GM18498 (cell line): ENCODE data around the gene MYOCD.
A peak's percentile ranks its signal among the peaks of the same experiment; 100 is the strongest.

Source experiments
- ATAC-seq: cut with Tn5 transposase; IDR thresholded peaks from one replicate; pipeline ENCODE4 v1.9.1; 2021; ENCODE audit warnings: mild to moderate bottlenecking, moderate library complexity; ENCODE audit not compliant: unreplicated experiment

MYOCD gene

DNA sequence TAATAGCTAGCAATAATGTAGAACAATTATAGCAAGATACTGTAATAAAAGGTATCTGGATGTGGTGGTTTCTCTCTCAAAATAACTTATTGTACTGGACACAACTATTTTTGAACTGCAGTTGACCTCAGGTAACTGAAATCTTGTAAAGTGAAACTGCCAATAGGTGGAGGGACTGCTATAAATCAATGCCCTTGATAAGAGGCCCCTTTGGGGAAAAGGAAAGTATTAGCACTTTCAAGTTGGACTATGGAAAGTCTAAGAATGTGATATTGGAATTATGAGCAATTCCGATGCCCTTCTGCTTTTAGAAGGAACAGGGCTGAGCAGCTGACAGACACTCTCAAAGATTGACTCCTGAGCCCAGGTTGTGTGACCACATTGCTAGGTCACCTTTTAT, 79.1 kb downstream of the MYOCD start:
- ATAC-seq = no peak

DNA sequence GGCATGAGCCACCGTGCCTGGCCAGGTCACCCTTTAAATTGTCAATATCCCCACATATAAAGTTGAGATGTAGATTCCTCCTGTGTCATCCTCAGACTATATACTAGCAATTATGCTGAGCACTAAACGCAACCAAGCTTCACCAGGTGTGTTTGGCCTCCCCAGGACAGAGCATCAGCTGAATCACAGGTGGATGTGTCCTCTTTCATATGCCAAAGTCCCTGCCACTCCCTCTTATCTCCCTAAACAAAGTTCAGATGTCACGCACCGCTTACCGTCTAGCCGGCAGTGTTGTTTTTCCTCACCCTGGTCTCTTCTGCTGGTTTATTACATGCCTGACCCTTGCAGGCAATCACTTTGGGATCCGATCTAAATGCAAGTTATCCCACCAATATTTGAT, 79.8 kb downstream of the MYOCD start:
- no peak for ATAC-seq

DNA sequence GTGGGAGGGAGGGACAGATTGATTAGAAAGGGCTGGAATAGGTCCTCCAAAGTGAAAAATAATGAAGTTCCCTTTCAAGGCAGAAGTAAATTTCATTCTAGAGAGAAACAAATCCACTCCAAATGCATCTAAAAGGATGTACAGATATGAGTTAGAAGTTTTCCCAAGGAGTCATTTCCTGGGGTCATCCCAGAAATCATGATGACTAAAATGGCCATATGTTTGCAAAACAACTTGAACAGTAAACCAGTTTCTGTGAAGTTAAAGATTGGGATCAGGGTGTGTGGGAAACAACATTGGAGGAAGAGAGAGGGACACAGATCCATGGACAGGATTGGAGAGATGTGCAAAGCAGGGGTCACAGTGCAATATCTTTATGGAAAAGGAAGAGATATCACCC, 91.1 kb downstream of the MYOCD start:
- no peak for ATAC-seq

DNA sequence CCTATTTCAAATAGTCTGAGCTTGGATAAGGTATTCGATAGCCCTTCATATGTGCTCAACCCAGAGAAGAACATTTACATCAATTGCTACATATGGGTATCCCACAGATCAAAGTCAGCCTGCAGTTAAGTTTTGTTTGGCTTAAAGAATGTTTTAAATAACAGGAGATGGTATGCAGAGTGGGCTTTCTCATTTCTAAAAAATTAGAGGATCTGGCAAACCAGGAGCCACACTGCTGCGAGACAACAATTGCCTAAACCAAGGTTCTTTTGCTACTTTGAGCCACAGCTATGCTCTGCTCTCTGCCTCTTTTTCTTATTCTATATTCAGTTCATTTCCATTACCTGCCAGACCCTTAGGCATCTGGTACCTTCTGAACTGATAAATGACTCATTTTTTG, 93.4 kb downstream of the MYOCD start:
- no peak for ATAC-seq

DNA sequence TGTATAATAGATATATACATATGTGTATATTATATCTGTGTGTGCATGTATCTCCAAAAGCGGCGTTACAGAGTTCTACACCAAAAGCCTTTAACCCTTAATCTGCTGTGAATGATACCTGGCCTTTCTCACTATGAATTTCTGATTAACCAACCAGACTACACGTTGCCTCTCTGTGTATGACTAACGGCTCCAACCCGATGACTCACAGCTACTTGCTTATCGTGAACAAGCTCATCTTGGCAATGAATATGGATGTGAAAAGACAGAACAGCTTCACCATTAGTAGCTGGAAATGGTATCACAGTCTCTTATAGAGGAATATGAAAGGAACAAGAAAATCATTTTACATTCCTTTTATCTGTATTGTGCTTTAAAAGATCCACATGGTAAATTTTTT, 99.9 kb downstream of the MYOCD start:
- no peak for ATAC-seq

DNA sequence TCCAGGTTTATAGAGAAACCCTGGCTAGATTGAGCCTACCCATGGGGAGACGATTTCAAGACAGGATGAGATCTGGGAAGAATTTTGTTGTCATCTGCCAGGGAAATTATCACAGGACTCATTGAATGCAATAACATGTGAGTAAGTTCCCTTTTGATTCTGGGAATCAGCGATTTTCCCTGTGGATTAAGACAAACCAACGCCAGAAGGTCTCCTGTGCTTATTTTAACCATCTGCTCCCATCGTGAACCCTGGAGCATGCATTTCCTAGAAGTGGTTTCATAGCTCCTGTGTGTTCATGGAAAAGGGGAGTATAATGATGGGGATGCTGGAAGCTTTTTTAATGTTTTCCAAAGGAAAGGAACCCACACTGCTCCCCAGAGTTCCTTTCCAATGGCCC, 102.6 kb downstream of the MYOCD start:
- ATAC-seq = no peak

DNA sequence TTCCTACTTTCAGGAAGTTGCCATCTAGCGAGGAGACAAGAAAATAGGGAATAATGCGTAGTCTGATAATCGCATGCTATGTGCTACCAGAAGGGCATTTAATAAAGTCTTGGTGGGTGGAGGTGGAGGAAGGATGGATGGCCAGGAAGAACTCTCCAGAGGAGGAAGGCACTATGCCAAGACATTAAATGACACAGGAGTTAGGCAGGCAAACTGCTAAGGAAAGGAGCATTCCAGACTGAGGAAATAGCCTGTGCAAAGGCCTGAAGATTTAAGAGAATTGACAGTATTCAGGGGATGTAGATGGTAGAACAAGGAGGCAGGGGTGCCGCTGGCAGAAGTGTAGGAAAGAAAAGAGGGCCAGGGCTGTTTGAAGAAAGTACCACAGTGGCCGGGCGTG, 104.3 kb downstream of the MYOCD start:
- ATAC-seq = no peak

DNA sequence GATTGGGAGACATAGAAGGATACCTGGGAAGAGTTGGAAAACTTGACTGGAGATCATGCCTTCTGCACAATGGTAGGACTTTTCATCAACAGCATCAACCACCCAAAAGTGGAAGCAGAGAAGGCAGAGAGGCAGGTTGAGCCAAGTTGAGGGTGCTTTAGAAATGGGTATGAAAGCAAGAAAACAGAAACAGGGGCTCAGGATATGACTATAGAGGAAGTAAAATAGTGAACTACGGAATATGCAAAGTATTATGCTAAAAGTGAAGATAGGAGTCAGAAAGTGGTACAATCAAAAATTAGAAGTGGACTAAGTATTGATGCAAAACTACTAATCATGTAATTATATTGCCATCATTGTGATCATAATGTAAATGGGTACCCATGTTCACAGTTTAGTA, 107.5 kb downstream of the MYOCD start:
- no peak for ATAC-seq

DNA sequence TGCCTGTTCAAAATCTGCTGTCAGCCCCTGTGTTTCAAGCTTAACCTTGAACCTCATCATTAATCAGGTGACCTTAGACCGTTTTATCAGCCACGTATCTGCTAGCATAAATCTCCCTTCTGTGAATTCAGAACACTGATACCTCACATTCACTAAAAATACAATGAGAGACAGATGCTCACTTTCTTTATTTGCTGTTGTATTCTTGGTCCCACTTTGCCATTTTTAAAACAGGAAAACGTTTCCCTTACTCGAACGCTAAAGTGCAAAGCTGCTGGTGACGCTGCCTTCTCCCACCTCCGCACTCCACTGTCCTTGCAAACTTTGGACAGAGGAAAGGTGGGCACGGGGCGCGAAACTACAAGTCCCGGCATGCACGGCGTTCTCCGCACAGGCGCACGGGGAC, 123.4 kb downstream of the MYOCD start:
- ATAC-seq = peak; percentile 96

DNA sequence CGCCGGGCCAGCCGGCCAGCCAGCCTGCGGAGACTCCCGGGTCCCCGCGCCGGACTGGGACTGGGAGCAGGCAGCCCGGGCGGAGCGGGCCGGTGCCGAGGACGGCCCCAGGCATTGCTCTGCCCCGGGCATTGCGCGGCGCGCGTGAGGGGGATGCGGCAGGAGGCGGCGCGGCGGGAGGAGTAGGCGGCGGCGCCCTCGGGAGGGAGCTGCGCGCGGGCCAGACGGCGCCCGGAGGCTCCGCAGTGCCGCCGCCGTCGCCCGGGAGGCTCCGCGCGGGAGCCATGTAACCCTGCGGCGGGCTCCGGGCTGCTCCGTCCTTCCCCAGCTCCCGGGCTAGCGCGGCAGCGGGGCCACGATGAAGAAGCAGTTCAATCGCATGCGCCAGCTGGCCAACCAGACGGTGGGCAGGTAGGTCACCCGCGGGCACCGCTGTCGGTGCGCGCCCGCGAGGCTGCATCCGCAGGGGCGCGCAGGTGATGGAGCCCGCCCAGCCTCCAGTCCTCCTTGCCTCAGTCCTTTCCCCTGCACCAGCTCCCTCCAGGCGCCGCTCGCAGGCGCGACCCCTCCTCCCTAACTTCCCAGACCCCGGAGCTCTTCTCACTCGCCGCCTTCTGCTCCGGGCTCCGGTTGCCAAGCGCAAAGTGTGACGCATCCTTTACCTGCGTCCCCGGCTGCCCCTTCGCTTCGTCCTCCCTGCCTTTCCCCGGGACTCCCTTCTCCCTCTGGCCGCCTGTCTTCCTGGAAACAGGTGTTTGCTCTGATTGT, 124.0 kb downstream of the MYOCD start, which contains the start of gene ARHGAP44:
TSS of gene ARHGAP44 (plus strand) at position 18 of the 768 bp plus-strand sequence. CDS start at position 359, 341 bp downstream.
- ATAC-seq = peak; percentile 79

DNA sequence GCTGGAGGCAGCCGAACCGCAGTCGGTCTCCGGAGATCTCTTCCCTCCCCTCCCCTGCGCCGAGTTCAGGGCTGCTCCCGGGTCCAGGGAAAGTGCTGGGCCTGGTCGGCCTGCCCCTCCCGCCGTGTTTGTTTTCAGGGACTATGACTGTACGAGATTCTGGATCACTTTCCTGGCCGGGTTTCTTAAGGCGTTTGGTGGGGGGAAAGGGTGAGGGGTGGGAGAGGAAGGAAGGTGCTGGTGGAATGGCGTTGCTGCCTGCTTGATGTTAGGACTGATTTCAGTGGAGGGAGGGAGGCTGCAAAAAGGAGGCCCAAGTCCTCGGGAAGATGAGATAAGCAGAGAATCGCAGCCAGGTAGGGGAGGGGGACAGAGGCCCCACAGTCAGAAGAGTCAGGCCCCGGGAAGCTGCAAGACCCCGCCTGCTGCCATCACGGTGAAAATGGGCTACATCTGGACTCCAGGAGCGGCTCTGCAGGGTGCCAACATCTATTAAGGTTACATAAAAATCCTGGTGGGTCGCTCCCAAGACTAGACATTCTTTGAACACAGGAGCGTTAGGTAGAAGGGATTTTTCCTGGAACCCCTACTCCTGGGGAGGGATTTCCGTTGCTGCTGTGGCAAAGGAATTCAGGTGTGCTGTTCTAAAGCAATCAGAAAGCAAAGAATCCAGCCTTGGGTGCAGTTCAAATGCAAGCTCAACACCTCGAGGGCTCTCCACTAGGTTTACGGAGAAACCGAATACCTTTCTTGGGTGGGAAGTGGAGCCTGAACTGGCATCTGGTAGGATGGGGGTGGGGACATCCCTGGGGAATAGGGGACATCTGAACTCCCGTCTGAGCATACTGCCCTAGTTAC, 124.8 kb downstream of the MYOCD start:
- no peak for ATAC-seq

DNA sequence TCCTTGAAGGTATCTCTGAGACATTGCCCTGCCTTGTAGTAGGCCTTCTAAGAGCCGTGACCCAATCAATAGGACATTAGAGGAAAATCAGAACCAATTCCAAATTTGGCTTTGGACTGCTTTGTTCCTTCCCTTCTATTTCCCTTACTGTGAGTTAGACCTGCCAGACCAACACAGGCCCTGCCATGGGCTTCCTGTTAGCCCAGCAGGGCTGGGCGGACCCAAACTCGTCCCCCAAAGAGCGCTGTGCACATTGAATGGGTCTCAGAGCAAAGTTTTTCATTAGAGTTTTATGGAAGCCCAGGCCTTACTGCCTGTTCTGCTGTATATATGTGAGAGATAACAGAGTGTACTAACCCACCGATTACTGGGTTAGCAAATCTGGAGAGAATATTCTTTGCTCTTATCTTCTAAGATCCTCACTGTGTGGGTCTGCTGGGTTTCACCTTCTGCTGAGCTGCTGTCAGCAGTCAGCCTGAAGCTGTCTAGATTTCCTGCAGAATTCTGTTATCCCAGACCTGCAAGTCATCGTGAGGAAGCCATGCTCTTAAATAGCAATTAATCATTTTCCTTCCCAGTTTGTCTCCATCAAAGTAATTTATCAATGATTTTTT, 129.3 kb downstream of the MYOCD start:
- no peak for ATAC-seq

DNA sequence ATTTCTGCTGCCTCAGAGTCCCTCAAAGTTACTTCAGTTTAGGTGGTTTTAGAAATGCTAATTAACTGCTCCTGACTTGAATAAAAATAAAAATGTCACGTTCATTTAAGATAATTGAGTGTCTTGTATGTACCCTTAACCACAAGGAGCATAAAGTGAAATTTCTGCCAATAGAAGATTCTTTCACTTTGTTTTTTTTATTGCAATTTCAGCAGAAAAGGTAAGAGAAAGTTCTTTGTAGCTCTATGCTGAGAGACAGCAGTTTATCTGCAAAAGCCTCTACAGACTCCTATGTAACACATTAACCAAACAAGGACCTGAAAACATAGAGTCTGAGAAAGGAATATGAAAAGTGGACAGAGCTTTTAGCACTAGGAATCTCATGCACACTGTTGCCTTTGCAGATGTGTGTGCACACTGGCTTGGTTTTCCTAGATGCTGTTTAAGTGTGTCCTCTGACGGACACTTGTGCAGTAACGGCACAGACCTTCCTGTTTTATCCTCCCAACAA, 135.2 kb downstream of the MYOCD start:
- no peak for ATAC-seq

DNA sequence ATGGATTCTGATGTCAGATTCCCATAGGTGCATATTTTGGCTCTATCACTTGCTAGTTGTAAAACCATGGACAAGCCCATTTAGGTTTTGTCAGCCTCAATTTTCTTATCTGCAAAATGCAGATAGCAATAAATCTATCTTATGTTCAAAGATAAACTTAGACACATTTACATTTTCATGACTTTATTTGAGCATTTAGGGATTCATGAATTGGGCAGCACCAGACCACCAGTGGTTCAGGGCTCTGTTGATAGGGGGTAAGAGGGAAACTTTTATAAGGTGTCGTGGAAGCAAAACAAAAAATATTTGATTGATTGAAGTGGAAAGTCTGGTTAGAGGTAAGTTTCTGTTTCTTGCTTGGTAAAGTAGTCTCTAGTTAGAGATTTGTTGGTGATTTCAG, 140.9 kb downstream of the MYOCD start:
- ATAC-seq = no peak

DNA sequence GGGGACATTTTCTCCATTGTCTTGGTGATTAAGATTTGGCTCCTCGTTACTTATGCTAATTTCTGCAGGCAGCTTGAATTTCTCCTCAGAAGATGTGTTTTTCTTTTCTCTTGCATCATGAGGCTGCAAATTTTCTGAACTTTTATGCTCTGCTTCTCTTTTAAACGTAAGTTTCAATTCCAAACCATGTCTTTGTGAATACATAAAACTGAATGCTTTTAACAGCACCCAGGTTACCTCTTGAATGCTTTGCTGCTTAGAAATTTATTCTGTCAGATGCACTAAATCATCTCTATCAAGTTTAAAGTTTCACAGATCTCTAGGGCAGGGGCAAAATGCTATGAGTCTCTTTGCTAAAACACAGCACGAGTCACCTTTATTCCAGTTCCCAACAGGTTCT, 143.0 kb downstream of the MYOCD start:
- no peak for ATAC-seq

DNA sequence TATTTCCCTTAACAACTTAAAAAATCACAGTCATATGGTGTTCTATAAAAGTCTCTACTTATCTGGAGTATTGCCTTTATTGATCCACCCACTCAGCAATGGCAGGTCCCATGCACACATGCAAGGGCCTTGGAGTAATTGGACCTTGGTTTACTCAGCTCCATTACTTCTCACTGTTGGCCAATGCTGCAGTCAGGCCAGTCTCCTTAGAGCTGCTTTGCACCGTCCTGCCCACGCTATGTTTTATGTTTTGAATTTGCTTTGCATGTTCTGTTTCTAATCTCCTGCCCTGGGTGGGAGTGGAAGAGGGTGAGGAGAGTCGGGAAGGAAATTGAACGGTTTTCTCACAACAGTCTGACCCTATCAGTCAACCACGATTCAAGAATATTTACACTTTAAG, 147.2 kb downstream of the MYOCD start:
- no peak for ATAC-seq

DNA sequence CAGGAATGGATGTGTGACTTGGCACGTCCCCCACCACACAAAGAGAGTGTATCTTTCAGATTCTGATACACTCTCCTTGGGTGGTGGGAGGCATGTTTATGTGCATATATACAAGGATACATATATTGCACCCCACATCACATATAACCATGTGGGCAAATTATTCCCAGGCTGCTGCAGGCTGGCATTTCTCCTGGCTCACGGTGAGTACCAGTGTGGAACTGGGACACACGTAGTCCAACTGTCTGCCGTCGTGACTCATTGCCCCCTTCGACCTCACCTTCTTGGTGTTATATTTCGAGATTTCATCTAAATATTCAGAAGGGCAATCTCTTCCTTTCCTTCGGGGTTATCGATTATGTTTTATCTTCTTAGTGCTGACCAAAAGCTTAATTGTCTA, 148.0 kb downstream of the MYOCD start:
- ATAC-seq = no peak

DNA sequence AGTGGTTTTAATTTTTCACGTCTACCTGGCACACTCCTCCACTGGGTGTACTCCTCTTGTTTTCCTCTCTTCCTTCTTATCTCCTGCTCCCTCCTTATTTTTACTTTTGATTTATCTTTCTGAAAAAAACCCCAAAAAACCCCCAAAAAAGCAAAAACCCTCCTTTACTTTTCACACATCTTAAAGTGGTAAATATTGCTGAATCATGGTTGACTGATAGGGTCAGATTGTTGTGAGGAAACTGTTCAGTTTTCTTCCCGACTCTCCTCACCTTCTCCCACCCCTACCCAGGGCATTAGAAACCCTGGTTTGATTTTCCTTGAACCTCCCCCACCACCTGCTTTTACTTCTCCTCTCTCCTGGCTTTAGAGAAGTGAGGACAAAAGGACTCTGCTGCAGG, 149.0 kb downstream of the MYOCD start:
- ATAC-seq = no peak

DNA sequence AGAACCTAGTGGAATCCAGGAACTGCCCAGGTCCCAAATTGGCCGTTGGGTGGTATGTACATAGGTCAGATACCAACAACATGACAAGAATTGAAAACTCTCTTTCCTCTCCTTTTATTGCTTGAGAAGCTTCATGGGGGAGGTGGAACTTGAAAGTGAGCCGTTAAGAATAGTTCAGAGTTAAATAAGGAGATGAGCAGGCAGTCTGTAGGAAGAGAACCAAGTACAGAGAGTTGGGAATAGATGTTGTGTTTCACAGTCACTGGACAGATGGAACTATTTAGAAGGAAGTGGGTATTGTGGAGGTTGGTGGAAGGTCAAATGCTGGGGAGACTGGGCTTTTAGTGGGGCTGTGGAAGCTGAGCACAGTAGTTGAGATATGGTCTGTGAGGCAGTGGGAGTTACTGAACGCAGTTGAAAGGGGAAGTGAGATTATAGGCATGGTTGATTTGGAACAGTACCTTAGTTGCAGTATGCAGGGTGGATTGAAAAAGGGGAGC, 150.0 kb downstream of the MYOCD start:
- peak; percentile 100 for ATAC-seq
